Uterus (tissue), 2 donors: ENCODE measurements around the gene COX10.
"Not testable (repeated sequence)": the region's sequence is repeated elsewhere in the genome, so short reads cannot be mapped to it uniquely, and the experiment has no call there.

ENCODE experiments used
- CTCF ChIP-seq, 4 experiments: fragments of 200-600 bp in 2 of 4; fragments of 450-650 bp in 2 of 4; sonication (generic) in 2 of 4; IDR thresholded peaks; one replicate each; pipeline ENCODE4 v1.5.1; 2016 to 2019; ENCODE audit warnings: antibody characterized with exemption in 4 of 4, mild to moderate bottlenecking in 2 of 4, moderate library complexity in 1 of 4
- POLR2A ChIP-seq, 2 donors: fragments of 450-650 bp; IDR thresholded peaks; one replicate each; pipeline ENCODE4 v1.6.1; 2016; ENCODE audit warnings: antibody characterized with exemption in 2 of 2, mild to moderate bottlenecking in 1 of 2, moderate library complexity in 1 of 2

- TF ChIP-seq CTCF, POLR2A (IDR thresholded peaks at IDR 0.05): not testable (repeated sequence)
Observed at GRCh38 chr17:14184536-14184935, 115.2 kb downstream of the COX10 start.
